ENCODE measurements around the gene KCTD16. TPM values are rescaled to one million over a fixed set of nuclear protein-coding genes. Genes with fewer than 3 reads are reported as not detected.

KCTD16 gene
- polyA plus RNA-seq, 1 of the 3 experiments (the other 2 are of a cell fraction), result 0.03 TPM

DNA sequence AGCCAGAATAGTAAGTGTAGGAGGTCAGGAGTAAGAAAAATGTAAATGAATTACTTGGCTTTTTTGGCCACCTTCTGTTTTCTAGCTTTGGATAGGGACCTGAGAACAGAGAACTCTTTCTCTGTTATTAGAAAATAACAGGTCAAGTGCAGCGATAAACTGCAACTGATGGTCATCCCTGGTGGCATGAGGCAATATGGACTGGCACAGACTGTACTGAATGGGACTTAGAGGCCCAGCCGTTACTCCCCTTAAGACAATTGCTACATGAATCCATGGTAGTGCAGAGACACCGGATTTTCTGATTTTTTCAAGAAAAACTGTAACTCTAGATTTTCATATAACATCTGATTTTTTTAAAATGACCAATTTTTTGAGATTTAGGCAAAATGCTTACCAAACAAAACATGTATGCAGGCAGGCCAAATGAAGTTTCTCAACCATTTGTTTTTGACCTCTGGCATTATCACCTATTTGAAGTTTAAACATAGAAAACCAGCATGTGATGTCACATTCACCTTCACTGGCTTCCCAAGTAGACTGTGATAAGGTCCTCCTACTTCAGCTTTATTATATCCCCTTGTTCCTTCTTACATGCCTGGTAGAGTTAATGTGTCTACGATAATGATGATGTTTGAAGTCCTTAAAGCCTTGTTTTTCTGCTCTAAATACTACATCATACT lies 262.6 kb downstream of the KCTD16 start:
- POLR2A ChIA-PET, result no interaction called here

DNA sequence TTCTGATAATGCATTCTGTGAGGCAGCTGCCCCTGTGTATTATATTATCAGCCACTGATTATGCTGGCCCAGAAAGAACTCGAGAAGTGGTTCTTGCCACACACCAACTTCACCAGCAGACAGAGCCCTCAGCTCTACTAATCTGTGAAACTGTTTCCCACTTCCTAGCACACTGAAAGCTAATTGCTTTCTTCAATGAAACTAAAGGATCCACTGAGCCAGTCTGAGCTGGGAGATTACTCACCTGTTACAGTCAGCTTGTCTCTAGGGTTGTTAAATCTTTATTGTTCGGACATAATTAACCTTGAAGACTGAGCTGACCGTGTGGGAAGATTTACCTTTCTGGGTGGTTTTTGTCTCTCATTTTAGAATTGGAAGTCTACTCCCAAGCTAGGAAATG lies 263.2 kb downstream of the KCTD16 start:
- WGBS (ENCODE audit: low lambda C conversion rate), result 39% methylated on average over 3 of the region's 3 CpGs
- Histone ChIP-seq H3K9ac (no peak overlapping the region), H3K27me3 (ENCODE audit: insufficient read depth) (no peaks in the 10 kb centered on the region), H4K20me1 (ENCODE audit: insufficient read depth) (no peaks in the 10 kb centered on the region), H3K4me1 (ENCODE audit: control insufficient read depth in 1 of 2, insufficient read depth in 2 of 2, low read depth in 1 of 2, low read length in 1 of 2) (no peaks in the 10 kb centered on the region; a peak in 1 of 4 replicates), H3K4me3 (ENCODE audit: low read depth in 2 of 2, low read length in 1 of 2) (no peak overlapping the region), H3K4me2 (no peak overlapping the region), H3K27ac (ENCODE audit: low read depth in 2 of 2, low read length in 1 of 2) (no peak overlapping the region), H3K9me2 (no peaks in the 10 kb centered on the region), H3F3A (replicated peaks; ENCODE audit: insufficient read depth) (no peaks in the 10 kb centered on the region), H3K9me3 (no peaks in the 10 kb centered on the region), H2AFZ (ENCODE audit: low read depth) (no peak overlapping the region), H3K36me3 (replicated peaks in 1 of 2; ENCODE audit: control insufficient read depth in 1 of 2, insufficient read depth in 2 of 2, low read length in 1 of 2) (no peaks in the 10 kb centered on the region), H3K79me2 (ENCODE audit: insufficient read depth) (no peaks in the 10 kb centered on the region)
- TF ChIP-seq EP300 (IDR thresholded peaks at IDR 0.05; ENCODE audit: borderline replicate concordance in 1 of 2, low read depth in 1 of 2, low read length in 1 of 2), result no peak
- TF ChIP-seq ELF1 (IDR thresholded peaks at IDR 0.05), result no peak
- TF ChIP-seq, protein P1, sequence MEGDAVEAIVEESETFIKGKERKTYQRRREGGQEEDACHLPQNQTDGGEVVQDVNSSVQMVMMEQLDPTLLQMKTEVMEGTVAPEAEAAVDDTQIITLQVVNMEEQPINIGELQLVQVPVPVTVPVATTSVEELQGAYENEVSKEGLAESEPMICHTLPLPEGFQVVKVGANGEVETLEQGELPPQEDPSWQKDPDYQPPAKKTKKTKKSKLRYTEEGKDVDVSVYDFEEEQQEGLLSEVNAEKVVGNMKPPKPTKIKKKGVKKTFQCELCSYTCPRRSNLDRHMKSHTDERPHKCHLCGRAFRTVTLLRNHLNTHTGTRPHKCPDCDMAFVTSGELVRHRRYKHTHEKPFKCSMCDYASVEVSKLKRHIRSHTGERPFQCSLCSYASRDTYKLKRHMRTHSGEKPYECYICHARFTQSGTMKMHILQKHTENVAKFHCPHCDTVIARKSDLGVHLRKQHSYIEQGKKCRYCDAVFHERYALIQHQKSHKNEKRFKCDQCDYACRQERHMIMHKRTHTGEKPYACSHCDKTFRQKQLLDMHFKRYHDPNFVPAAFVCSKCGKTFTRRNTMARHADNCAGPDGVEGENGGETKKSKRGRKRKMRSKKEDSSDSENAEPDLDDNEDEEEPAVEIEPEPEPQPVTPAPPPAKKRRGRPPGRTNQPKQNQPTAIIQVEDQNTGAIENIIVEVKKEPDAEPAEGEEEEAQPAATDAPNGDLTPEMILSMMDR (IDR thresholded peaks at IDR 0.05), result no peak
- TF ChIP-seq TCF12 (IDR thresholded peaks at IDR 0.05), result no peak
- TF ChIP-seq FOXM1 (IDR thresholded peaks at IDR 0.05; ENCODE audit: low read depth), result no peak
- TF ChIP-seq GATA2 (CRISPR knock-in tag; IDR thresholded peaks at IDR 0.05), result no peak
- TF ChIP-seq POLR2AphosphoS5 (IDR thresholded peaks at IDR 0.05; ENCODE audit: low read depth, low read length), result no peak
- no peak for TF ChIP-seq TAF1 (IDR thresholded peaks at IDR 0.05; ENCODE audit: borderline replicate concordance, low read depth, low read length)
- TF ChIP-seq, protein P2, sequence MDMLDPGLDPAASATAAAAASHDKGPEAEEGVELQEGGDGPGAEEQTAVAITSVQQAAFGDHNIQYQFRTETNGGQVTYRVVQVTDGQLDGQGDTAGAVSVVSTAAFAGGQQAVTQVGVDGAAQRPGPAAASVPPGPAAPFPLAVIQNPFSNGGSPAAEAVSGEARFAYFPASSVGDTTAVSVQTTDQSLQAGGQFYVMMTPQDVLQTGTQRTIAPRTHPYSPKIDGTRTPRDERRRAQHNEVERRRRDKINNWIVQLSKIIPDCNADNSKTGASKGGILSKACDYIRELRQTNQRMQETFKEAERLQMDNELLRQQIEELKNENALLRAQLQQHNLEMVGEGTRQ (IDR thresholded peaks at IDR 0.05; ENCODE audit: borderline replicate concordance, low read depth, low read length), result no peak
- TF ChIP-seq FOSL2 (IDR thresholded peaks at IDR 0.05; ENCODE audit: borderline replicate concordance, low read depth), result no peak
- no peak for TF ChIP-seq NRF1 (IDR thresholded peaks at IDR 0.05; ENCODE audit: low read depth, low read length)
- TF ChIP-seq MXI1 (IDR thresholded peaks at IDR 0.05; ENCODE audit: low read depth, low read length), result no peak
- TF ChIP-seq, protein P3, sequence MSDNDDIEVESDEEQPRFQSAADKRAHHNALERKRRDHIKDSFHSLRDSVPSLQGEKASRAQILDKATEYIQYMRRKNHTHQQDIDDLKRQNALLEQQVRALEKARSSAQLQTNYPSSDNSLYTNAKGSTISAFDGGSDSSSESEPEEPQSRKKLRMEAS (IDR thresholded peaks at IDR 0.05; ENCODE audit: low read depth), result no peak
- no peak for DNase-seq
- ChIA-PET CTCF (interaction anchor here (1.9 kb wide), 1 partner anchor 10 kb away, joined by 6 read pairs; no protein-coding TSS in a partner anchor), POLR2A (no interaction called here)

More for the DNA sequence above, 262.6 kb downstream of the KCTD16 start:
- 31% methylated on average over 4 of the region's 4 CpGs for WGBS (ENCODE audit: low lambda C conversion rate)
- H3K9me2 ChIP-seq, result no peaks in the 10 kb centered on the region
- H4K20me1 ChIP-seq (ENCODE audit: insufficient read depth), result no peaks in the 10 kb centered on the region
- H3K27ac ChIP-seq (ENCODE audit: low read depth in 2 of 2, low read length in 1 of 2), result no peak overlapping the region
- no peak overlapping the region for H2AFZ ChIP-seq (ENCODE audit: low read depth)
- CTCF ChIA-PET, result no interaction called here
- no peaks in the 10 kb centered on the region; a peak in 1 of 4 replicates for H3K4me1 ChIP-seq (ENCODE audit: control insufficient read depth in 1 of 2, insufficient read depth in 2 of 2, low read depth in 1 of 2, low read length in 1 of 2)
- TF ChIP-seq, protein P4, sequence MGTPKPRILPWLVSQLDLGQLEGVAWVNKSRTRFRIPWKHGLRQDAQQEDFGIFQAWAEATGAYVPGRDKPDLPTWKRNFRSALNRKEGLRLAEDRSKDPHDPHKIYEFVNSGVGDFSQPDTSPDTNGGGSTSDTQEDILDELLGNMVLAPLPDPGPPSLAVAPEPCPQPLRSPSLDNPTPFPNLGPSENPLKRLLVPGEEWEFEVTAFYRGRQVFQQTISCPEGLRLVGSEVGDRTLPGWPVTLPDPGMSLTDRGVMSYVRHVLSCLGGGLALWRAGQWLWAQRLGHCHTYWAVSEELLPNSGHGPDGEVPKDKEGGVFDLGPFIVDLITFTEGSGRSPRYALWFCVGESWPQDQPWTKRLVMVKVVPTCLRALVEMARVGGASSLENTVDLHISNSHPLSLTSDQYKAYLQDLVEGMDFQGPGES (IDR thresholded peaks at IDR 0.05; ENCODE audit: low read depth, low read length), result no peak
- TF ChIP-seq SIN3A (IDR thresholded peaks at IDR 0.05; ENCODE audit: borderline replicate concordance, low read depth, low read length) (no peak), RFX5 (IDR thresholded peaks at IDR 0.05; ENCODE audit: low read length) (no peak), EP300 (IDR thresholded peaks at IDR 0.05; ENCODE audit: borderline replicate concordance in 1 of 2, low read depth in 1 of 2, low read length in 1 of 2) (no peak)
- TF ChIP-seq, protein P5, sequence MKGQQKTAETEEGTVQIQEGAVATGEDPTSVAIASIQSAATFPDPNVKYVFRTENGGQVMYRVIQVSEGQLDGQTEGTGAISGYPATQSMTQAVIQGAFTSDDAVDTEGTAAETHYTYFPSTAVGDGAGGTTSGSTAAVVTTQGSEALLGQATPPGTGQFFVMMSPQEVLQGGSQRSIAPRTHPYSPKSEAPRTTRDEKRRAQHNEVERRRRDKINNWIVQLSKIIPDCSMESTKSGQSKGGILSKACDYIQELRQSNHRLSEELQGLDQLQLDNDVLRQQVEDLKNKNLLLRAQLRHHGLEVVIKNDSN (IDR thresholded peaks at IDR 0.05; ENCODE audit: borderline replicate concordance, low read depth), result no peak
- TF ChIP-seq, protein P3 (IDR thresholded peaks at IDR 0.05; ENCODE audit: low read depth), result no peak
- H3K9ac ChIP-seq, result no peak overlapping the region
- H3K36me3 ChIP-seq (replicated peaks in 1 of 2; ENCODE audit: control insufficient read depth in 1 of 2, insufficient read depth in 2 of 2, low read length in 1 of 2), result no peaks in the 10 kb centered on the region
- H3F3A ChIP-seq (replicated peaks; ENCODE audit: insufficient read depth), result no peaks in the 10 kb centered on the region
- H3K79me2 ChIP-seq (ENCODE audit: insufficient read depth), result no peaks in the 10 kb centered on the region
- no peak for DNase-seq
- no peaks in the 10 kb centered on the region for H3K9me3 ChIP-seq
- H3K4me2 ChIP-seq, result no peak overlapping the region
- no peak overlapping the region for H3K4me3 ChIP-seq (ENCODE audit: low read depth in 2 of 2, low read length in 1 of 2)
- H3K27me3 ChIP-seq (ENCODE audit: insufficient read depth), result no peaks in the 10 kb centered on the region

Data from SK-N-SH (cell line).